ENCODE data around the gene KCNB1. TPM values are rescaled to one million over a fixed set of nuclear protein-coding genes. Genes with fewer than 3 reads are reported as not detected.

KCNB1 gene
- total and polyA plus RNA-seq, 8 donors = 0.12 to 21.0 (median 2.3) TPM; not detected in 1

DNA sequence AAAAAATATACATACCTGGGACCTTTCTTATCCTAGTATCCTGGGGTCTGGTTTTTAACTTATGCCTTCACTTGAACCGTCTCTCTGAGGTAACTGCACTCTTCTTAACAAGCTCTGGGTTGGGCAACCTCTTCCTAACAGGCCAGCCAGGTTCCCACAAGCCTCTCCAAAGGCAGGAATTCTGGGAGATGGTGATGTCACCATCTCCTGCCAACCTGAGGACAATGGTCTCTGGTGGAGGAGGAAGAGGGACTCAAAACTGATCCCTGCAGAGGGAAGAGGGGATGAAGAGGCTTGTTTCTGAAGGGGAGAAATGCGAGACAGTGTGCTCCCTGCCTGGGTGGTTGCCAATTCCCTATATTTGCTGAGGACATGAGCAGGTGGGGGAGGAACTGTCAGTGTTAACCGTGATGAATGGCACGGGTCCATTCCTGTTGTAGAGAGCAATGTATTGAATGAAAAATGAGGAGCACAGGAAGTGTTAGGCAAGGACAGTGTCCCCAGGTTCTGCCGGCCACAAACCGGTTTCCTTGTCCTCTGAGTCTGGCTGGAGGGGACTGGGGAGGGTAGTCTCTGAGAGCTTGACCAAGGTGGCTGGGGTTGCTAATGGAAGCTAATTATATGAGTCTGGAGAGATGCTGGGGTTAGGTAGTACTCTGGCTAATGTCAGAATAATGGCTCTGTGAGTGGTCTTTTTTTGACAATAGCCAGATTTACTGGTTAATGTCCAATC lies 95.5 kb downstream of the KCNB1 start:
- peak overlapping the region in 3 of 5 donors; percentile 5 to 87 (median 43) for H3K27ac ChIP-seq
- peaks cover 0 to 44% (median 6%) of the 10 kb centered on the region in 4 donors for H3K4me1 ChIP-seq
- no peaks in the 10 kb centered on the region for H3K36me3 ChIP-seq
- no peaks in the 10 kb centered on the region for H3K27me3 ChIP-seq
- peak in 1 of 2 donors; percentile 45 for DNase-seq
- 30 to 41% (median 39%) methylated on average over 6 of the region's 6 CpGs for WGBS, 5 donors
- intact Hi-C loops (cut with DNase I; ENCODE audit: low total_unique reads) = no loop called here
- no peaks in the 10 kb centered on the region for H3K9me3 ChIP-seq
- TF ChIP-seq EP300 (IDR thresholded peaks at IDR 0.05) = no peak
- TF ChIP-seq POLR2A (IDR thresholded peaks at IDR 0.05) = no peak
- no peak for TF ChIP-seq CTCF (IDR thresholded peaks at IDR 0.05)
- TF ChIP-seq POLR2AphosphoS5 (IDR thresholded peaks at IDR 0.05) = peak in 2 of 3 donors; percentile 39 to 64
- H3K4me3 ChIP-seq = no peak overlapping the region

- no peaks in the 10 kb centered on the region for H3K9me3 ChIP-seq
- WGBS, 5 donors = 60 to 76% (median 70%) methylated on average over 1 of the region's 1 CpG
- peak overlapping the region in 1 of 5 donors; percentile 87 for H3K27ac ChIP-seq
- H3K4me1 ChIP-seq = peaks cover 3 to 60% (median 18%) of the 10 kb centered on the region in 4 donors
- DNase-seq = peak in 1 of 2 donors; percentile 51
- no peak overlapping the region for H3K4me3 ChIP-seq
- no peaks in the 10 kb centered on the region for H3K36me3 ChIP-seq
- no peaks in the 10 kb centered on the region for H3K27me3 ChIP-seq
- TF ChIP-seq EP300 (IDR thresholded peaks at IDR 0.05) = no peak
- no peak for TF ChIP-seq POLR2A (IDR thresholded peaks at IDR 0.05)
- no peak for TF ChIP-seq POLR2AphosphoS5 (IDR thresholded peaks at IDR 0.05)
- no peak for TF ChIP-seq CTCF (IDR thresholded peaks at IDR 0.05)
- intact Hi-C loops (cut with DNase I; ENCODE audit: low total_unique reads) = no loop called here
Measured at GRCh38 chr20:49385465-49385864, 97.0 kb downstream of the KCNB1 start.

DNA sequence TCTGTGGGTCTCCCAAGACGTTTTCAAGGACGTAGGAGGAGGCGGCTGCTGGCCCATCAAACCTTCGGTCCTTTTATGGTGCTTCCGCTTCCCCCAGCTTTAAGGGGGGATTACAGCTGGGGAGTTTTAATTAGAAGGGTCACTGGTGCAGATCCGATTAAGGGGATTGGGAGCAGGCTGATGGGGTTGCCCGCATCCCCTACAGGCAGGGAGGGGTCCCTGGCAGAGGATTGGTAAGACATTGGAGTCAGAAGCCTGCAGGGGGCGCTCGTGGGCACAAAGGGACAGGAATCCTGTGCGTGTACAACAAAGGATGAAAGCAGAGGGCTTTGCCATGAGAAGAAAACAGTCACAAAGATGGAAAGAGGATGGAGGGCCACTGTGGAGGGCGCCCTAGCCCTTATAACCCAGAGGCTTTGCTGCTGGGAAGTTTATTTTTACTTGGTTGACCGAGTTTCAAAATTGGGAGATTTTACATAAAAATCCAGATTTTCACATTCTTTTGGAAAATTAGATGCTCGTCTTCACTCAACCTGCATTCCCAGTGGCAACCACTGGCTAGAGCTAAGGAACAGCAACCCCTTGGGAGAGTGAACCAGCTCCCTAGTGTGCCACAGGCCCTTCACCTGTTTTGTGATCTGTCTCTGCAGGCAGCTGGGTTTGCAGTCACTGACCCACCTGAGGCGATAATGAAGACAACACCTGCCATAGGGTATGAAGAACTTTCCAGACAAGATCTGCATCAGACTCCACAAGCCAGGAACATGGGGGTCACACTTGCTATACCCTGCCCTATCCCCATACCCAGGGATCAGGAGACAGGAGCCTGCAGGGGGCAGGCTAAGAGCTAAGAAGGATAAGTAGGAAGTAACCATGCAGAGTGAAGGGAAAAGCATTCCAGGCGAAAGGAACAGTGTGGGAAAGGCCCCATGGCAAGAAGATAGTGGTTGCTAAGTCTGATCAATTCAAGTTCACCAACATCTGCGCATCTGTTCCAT lies 97.7 kb downstream of the KCNB1 start:
- no peaks in the 10 kb centered on the region for H3K27me3 ChIP-seq

More for the DNA sequence above, 97.7 kb downstream of the KCNB1 start:
- DNase-seq = peak; percentile 59 to 82
- TF ChIP-seq CTCF (IDR thresholded peaks at IDR 0.05) (peak in 5 of 7 experiments; percentile 25 to 59 (median 28)), POLR2AphosphoS5 (IDR thresholded peaks at IDR 0.05) (no peak)
- Histone ChIP-seq H3K9me3 (no peaks in the 10 kb centered on the region), H3K36me3 (no peaks in the 10 kb centered on the region), H3K4me3 (no peak overlapping the region), H3K4me1 (peaks cover 7 to 67% (median 20%) of the 10 kb centered on the region in 4 donors), H3K27ac (peak overlapping the region in 1 of 5 donors; percentile 87)
- intact Hi-C loops (cut with DNase I; ENCODE audit: low total_unique reads) = no loop called here
- WGBS, 5 donors = 46 to 50% (median 47%) methylated on average over 16 of the region's 16 CpGs

Data from stomach (tissue), 9 donors.